HG03196 (cell line): Measurements from ENCODE around the gene ODAD4.

ENCODE experiments used
- ATAC-seq: cut with Tn5 transposase; IDR thresholded peaks from one replicate; pipeline ENCODE4 v1.9.1; 2021; ENCODE audit not compliant: unreplicated experiment

Gene ODAD4

DNA sequence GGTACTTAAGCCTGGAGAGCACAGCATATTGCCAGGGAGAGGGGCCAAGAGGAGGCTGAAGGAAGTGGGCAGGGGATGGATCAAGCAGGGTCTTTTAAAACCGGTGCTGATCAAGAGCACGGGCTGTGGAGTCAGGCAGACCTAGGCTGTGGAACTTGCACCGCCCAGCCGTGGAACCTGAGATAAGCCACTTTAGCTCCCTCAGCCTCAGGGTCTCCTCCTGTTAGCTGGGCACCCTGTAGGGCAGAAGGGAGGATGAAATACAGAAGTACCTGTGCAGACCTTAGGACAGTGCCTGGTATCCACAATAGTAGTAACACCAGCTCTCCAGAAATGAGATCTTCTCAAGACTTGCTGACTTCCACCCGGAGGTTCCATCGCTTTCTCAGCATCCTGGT lies 9.3 kb downstream of the ODAD4 start:
- ATAC-seq: no peak

- ATAC-seq: no peak
Measured at GRCh38 chr17:41941168-41941567, 10.8 kb downstream of the ODAD4 start.

DNA sequence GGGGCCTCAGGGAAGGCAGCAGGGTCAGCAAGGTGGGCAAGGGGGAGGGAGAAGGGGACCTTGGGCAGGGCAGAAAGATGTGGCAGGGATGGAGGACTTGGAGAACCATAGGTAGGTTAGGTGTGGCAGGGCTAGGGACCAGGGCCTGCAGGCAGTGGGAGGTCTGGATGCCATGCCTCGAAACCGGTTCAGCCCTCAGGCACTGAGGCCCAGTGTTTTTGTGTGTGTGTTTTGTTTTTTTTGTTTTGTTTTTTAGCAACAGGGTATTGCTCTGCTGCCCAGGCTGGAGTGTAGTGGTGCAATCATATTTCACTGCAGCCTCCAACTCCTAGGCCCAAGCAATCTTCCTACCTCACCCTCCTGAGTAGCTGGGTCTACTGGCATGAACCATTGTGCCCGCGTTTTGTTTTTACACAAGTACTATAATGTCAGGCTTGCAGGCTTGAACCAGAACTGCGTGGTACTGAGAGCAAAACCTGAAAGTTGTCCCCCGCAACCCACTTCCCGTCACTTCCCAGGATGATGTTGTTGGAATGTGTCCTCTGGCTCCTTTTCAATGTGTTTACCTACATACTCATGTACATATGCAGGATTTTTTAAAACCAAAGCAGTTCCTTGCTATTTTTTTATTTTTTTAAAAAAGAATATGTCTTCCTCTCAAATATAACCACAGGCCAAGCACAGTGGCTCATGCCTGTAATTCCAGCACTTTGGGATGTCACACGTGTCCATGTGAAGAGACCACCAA lies 12.4 kb downstream of the ODAD4 start:
- ATAC-seq: no peak

DNA sequence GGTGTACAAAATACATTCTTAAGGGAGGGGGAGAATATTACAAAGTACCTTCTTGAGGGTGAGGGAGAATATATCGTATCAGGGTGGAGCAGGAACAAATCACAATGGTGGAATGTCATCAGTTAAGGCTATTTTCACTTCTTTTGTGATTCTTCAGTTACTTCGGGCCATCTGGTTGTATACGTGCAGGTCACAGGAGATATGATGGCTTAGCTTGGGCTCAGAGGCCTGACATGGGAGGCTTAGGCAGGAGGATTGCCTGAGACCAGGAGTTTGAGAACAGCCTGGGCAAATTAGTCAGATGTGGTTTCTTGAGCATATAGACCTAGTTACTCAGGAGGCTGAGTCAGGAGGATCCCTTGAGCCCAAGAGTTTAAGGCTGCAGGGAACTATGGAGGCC lies 13.1 kb downstream of the ODAD4 start:
- ATAC-seq: no peak

GRCh38 chr17:41944943-41945342 lies 14.5 kb downstream of the ODAD4 start:
- no peak for ATAC-seq

GRCh38 chr17:41948762-41949460 lies 18.5 kb downstream of the ODAD4 start:
- ATAC-seq: no peak

GRCh38 chr17:41956522-41956921 lies 26.1 kb downstream of the ODAD4 start:
- no peak for ATAC-seq

DNA sequence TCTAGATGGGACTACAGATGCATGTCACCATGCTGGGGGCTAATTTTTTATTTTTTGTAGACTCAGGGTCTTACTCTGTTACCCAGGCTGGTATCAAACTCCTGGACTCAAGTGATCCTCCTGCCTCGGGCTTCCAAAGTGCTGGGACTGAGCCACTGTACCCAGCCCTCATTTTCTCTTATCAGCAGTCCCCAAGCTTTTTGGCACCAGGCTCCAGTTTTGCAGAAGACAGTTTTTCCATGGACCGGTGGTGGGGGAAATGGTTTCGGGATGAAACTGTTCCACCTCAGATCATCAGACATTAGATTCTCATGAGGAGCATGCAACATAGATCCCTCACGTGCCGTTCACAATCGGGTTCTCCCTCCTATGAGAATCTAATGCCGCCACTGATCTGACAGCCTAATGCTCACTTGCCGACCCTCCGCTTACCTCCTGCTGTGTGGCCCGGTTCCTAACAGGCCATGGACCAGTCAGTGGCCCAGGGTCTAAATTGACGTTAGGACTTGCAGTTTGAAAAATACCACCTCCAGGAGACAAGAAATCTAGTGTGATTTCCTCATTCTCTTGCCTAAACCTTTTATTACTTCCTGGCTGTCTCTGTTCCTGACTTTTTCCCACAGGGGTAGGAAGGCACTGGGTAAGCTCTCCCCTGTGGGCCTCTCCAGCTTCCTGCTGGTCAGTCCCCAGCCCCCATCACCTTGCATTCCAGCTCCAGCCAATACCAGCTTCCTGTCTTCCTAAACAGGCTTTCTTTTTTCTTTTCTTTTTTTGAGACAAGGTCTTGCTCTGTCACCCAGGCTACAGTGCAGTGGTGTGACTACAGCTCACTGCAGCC lies 26.8 kb downstream of the ODAD4 start:
- no peak for ATAC-seq

DNA sequence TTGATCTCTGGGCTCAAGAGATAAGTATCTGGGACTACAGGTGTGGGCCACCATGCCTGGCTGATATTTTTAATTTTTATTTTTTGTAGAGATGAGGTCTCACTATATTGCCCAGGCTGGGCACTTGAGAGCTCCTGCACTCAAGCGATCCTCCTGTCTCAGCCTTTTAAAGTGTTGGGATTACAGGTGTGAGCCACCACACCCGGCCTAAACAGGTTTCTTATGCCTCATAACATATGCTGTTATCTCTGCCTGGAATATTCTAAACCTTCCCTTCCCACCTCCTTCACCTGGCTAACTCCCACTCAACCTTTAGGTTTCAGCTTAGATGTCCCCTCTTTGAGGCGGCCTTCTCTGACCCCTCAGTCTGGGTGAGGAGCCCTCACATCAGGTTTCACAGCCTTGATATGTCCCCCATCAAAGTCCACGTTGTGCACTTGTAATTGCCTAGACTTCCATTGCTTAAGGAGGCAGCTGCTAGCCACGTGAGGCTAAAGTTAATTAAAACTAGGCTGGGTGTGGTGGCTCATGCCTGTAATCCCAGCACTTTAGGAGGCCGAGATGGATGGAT lies 27.5 kb downstream of the ODAD4 start:
- ATAC-seq: no peak

- no peak for ATAC-seq
Measured at GRCh38 chr17:41959030-41959335, 28.6 kb downstream of the ODAD4 start.

GRCh38 chr17:41959336-41960095 lies 29.1 kb downstream of the ODAD4 start:
- ATAC-seq: no peak

DNA sequence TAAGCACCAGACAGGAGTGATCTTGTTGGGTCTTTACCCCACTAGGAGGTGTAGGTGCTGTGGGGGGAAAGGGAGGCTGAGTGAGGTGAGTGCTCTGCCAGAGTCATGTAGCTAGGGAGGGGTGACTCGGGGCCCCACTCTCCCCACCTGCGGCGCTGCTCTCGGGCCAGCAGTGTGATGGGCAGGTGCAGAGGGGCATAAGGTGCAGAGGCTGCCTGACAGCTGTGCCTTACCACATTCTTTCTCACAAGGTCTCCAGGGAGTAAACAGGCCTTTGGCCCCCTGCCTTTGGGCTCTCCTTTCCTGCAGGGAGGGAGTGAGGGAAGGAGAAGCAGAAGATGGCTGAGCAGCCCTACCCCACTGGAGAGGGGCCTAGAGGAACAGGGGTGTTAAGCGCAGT lies 31.7 kb downstream of the ODAD4 start:
- ATAC-seq: no peak

DNA sequence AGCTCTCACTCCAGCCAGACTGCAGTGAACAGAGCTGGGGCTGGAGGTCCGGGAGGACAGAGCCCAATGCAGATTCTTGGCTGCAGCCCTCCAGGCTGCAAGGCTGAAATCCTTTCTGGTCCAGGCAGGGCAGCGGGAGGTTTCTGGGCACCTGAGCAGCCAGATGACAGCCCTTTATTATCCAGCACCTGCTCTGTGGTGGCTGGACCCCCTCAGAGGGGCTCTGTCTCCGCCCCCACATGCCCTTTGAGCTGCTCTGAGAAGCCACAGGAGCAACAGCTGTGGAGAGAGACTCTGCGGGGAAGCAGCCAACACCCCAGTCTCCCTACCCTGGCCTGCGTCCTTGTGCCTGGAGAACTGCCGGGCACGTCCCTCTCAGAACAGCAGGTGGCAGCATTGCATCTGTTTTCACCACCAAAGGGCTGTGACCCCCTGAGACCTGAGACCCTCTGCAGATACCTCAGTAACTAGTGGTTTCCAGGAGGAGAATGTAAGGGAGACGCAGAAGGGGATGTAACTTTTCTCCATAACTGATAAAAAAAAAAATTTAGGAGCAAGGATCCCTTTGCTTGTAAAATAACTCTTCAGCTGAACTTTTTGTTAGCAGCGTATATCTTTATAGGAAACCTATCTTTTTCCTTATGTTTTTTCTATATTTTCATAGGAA lies 32.5 kb downstream of the ODAD4 start:
- no peak for ATAC-seq

GRCh38 chr17:41965694-41966462 lies 35.5 kb downstream of the ODAD4 start:
- peak; percentile 32 for ATAC-seq

GRCh38 chr17:41966463-41967140 lies 36.2 kb downstream of the ODAD4 start, which contains the start of gene CNP:
TSS of gene CNP (plus strand) at chr17:41966795. CDS start at chr17:41966885, 90 bp downstream.
- ATAC-seq: peak; percentile 65

DNA sequence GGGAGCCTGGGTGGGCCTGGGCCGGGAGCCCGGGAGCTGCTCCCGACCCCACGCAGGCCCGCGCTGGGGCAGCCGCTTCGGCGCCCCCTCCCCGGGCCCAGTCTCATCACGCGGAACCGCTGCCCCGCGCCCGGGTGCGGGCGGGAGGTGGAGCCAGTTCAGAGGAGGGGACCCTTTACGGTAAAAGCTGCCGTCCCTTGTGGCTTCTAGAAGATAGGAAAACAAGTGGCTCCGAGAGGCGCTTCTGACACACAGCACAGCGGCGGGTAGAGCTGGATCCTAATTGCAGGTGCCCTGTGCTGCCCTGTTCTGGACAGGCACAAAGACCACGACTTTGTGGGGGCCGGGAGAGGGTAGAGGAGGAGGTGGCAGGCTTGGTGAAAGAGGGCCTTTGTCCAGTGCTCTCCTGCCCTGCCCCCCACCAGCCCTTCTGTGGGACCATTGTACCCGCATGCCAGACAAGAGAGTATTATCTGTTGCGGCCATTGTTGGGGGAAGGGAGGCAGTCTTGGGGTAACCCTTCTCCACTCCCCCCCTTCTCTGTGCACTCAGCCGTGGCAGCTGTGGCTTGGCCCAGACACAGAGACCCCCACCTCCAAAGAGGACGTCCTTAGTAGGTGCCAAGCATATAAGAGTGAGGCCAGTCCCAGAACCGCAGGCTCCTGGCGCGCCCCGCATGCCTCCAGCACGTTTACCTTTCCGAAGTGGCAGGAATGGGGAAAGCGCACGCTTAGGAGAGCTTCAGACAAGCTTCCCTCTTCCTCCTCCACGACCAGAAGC lies 36.9 kb downstream of the ODAD4 start:
- peak; percentile 9 for ATAC-seq

- ATAC-seq: no peak
Measured at GRCh38 chr17:41967921-41968578, 37.6 kb downstream of the ODAD4 start.

DNA sequence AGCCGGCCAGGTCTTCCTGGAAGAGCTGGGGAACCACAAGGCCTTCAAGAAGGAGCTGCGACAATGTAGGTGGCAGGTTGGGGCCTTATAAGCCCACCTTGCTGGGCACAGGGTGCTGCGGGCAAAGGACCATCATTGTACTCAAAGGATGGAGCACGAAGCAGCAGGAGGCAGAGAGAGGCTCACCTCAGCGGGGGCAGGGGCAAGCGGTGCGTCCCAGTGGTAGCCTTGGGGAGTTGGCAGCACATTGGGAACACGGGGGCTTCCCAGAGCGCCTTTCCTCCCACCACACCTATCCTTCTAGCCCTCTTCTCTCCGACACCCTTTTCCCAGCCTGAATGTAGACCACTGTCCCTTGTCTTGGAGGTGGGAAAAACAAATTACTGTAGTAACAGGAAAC lies 38.3 kb downstream of the ODAD4 start:
- ATAC-seq: no peak
